Smooth muscle cell (in vitro differentiated cells): ENCODE measurements around the gene SCNN1B. TPM values are rescaled to one million over a fixed set of nuclear protein-coding genes. Genes with fewer than 3 reads are reported as not detected.

Experiments used
- DNase-seq: peaks from one replicate; lab custom pipeline; 2025; ENCODE audit not compliant: unreplicated experiment; lab: John Stamatoyannopoulos, UW
- H2AFZ ChIP-seq: fragments of 200-600 bp; sonication (generic); 2 replicates; pipeline ENCODE4 v1.6.0; 2016; ENCODE audit warnings: antibody characterized with exemption, low read depth, mild to moderate bottlenecking
- H3F3A ChIP-seq: fragments of 200-600 bp; sonication (generic); 2 replicates; pipeline ENCODE4 v1.6.0; 2017; ENCODE audit warnings: antibody characterized with exemption, low read depth
- H3K27ac ChIP-seq: fragments of 200-600 bp; sonication (generic); 2 replicates; pipeline ENCODE4 v1.5.1; 2016; ENCODE audit warnings: low read depth, mild to moderate bottlenecking
- H3K27me3 ChIP-seq: fragments of 200-600 bp; sonication (generic); 2 replicates; pipeline ENCODE4 v1.6.1; 2016; ENCODE audit warnings: low read depth, mild to moderate bottlenecking
- H3K36me3 ChIP-seq: fragments of 200-600 bp; sonication (generic); 2 replicates; pipeline ENCODE4 v1.5.1; 2016; ENCODE audit warnings: low read depth
- H3K4me1 ChIP-seq: fragments of 200-600 bp; sonication (generic); 2 replicates; pipeline ENCODE4 v1.5.1; 2016; ENCODE audit warnings: low read depth
- H3K4me2 ChIP-seq: fragments of 200-600 bp; sonication (generic); 2 replicates; pipeline ENCODE4 v1.6.0; 2016; ENCODE audit warnings: mild to moderate bottlenecking
- H3K4me3 ChIP-seq: fragments of 200-600 bp; sonication (generic); 2 replicates; pipeline ENCODE4 v1.5.1; 2016; ENCODE audit warnings: mild to moderate bottlenecking
- H3K79me2 ChIP-seq: fragments of 200-600 bp; sonication (generic); 2 replicates; pipeline ENCODE4 v1.6.0; 2016; ENCODE audit warnings: low read depth, mild to moderate bottlenecking
- H3K9ac ChIP-seq: fragments of 200-600 bp; sonication (generic); 2 replicates; pipeline ENCODE4 v1.6.0; 2016; ENCODE audit warnings: low read depth
- H3K9me3 ChIP-seq: fragments of 200-600 bp; sonication (generic); replicated peaks from 2 replicates; pipeline ENCODE4 v1.5.1; 2016; ENCODE audit warnings: low read depth
- H4K20me1 ChIP-seq: fragments of 200-600 bp; sonication (generic); 2 replicates; pipeline ENCODE4 v1.6.0; 2016; ENCODE audit warnings: low read depth
- CTCF ChIP-seq: fragments of 200-600 bp; sonication (generic); IDR thresholded peaks from 2 replicates; pipeline ENCODE4 v1.5.1; 2017; ENCODE audit warnings: borderline replicate concordance, mild to moderate bottlenecking, antibody characterized with exemption; ENCODE audit not compliant: insufficient read depth, poor library complexity, severe bottlenecking
- WGBS: methylation state at CpG from one replicate; pipeline ENCODE4 v1.1.7; 2016; ENCODE audit warnings: low lambda C conversion rate; 5-methylcytosine and 5-hydroxymethylcytosine counted together
- polyA plus RNA-seq: library from polyadenylated mRNA; unstranded; fragments of >200 nt; fragmentation: Nextera tagmentation; extraction: Ambion mirVana; gene quantifications from 2 replicates; pipeline ENCODE4 v1.2.1, GENCODE V29; 2016
- total RNA-seq: library from RNA; depleted of rRNA; stranded (reverse); fragments of >200 nt; gene quantifications from 2 replicates; pipeline ENCODE4 v1.2.3, GENCODE V29; 2014

The SCNN1B gene
- total and polyA plus RNA-seq, 2 experiments from 2014 or later: not detected

- 92% methylated on average over 7 of the region's 7 CpGs for WGBS
- Histone ChIP-seq H3K4me3 (no peak overlapping the region), H3F3A (no peaks in the 10 kb centered on the region), H3K79me2 (no peaks in the 10 kb centered on the region), H2AFZ (no peak overlapping the region), H3K27ac (no peak overlapping the region), H3K4me2 (no peak overlapping the region), H3K27me3 (no peaks in the 10 kb centered on the region), H3K9me3 (no peaks in the 10 kb centered on the region), H3K4me1 (no peaks in the 10 kb centered on the region), H3K36me3 (no peaks in the 10 kb centered on the region), H3K9ac (no peak overlapping the region), H4K20me1 (no peaks in the 10 kb centered on the region)
- DNase-seq: no peak
- TF ChIP-seq CTCF: no peak
Observed at GRCh38 chr16:23375643-23376042, 73.5 kb downstream of the SCNN1B start.

DNA sequence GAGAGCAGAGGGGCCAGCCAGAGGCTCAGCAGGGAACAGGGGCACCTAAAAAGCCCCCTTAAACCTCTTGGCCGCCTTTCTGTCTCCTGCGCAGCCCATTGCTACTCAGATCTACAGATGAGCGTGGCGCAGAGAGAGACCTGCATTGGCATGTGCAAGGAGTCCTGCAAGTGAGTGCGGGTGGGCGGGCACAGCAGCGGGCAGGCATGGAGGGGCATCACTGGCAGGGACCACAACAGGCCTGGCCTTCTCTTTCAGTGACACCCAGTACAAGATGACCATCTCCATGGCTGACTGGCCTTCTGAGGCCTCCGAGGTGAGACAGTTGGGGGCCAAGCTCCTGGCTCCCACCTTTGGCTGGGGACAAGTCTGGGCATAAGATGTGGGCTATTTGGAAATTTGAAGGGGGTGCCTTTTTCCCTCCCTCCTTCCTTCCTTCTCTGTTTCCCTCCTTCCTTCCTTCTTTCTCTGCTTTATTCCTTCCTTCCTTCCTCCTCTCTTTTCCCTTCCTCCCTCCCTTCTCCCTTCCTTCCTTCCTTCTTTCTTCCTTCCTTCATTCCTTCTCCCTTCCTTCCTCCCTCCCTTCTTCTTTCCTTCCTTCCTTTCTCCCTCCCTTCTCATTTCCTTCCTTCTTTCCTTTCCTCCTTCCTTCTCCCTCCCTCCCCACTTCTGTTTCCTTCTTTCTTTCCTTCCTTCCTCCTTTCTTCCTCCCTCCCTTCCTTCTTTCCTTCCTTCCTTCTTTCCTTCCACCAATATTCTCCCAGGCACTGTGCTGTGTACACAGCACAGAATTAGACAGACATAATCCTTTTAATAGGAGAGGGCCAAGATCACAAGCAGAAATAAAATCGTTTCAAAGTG, 75.2 kb downstream of the SCNN1B start:
- Histone ChIP-seq H3K9ac (no peak overlapping the region), H4K20me1 (no peaks in the 10 kb centered on the region), H3K4me3 (no peak overlapping the region), H3F3A (no peaks in the 10 kb centered on the region), H3K36me3 (no peaks in the 10 kb centered on the region), H3K4me1 (no peaks in the 10 kb centered on the region), H3K79me2 (no peaks in the 10 kb centered on the region), H3K9me3 (no peaks in the 10 kb centered on the region), H3K4me2 (no peak overlapping the region), H3K27me3 (no peaks in the 10 kb centered on the region), H3K27ac (no peak overlapping the region), H2AFZ (no peak overlapping the region)
- 91% methylated on average over 9 of the region's 9 CpGs for WGBS
- TF ChIP-seq CTCF: no peak
- DNase-seq: no peak

- DNase-seq: no peak
- Histone ChIP-seq H2AFZ (no peak overlapping the region), H3K4me3 (no peak overlapping the region), H3F3A (no peaks in the 10 kb centered on the region), H4K20me1 (no peaks in the 10 kb centered on the region), H3K27ac (no peak overlapping the region), H3K4me2 (no peak overlapping the region), H3K79me2 (no peaks in the 10 kb centered on the region), H3K27me3 (no peaks in the 10 kb centered on the region), H3K9ac (no peak overlapping the region), H3K36me3 (no peaks in the 10 kb centered on the region), H3K9me3 (no peaks in the 10 kb centered on the region), H3K4me1 (no peaks in the 10 kb centered on the region)
- 88% methylated on average over 8 of the region's 8 CpGs for WGBS
- no peak for TF ChIP-seq CTCF
Observed at GRCh38 chr16:23378256-23378655, 76.2 kb downstream of the SCNN1B start.

GRCh38 chr16:23378921-23379320, 76.8 kb downstream of the SCNN1B start:
- 92% methylated on average over 3 of the region's 5 CpGs for WGBS
- no peak for TF ChIP-seq CTCF
- Histone ChIP-seq H3K27me3 (no peaks in the 10 kb centered on the region), H2AFZ (no peak overlapping the region), H3F3A (no peaks in the 10 kb centered on the region), H3K4me3 (no peak overlapping the region), H3K36me3 (no peaks in the 10 kb centered on the region), H3K4me2 (no peak overlapping the region), H3K4me1 (no peaks in the 10 kb centered on the region), H3K27ac (no peak overlapping the region), H4K20me1 (no peaks in the 10 kb centered on the region), H3K79me2 (no peaks in the 10 kb centered on the region), H3K9ac (no peak overlapping the region), H3K9me3 (no peaks in the 10 kb centered on the region)
- no peak for DNase-seq
